Thoracic aorta (tissue), 2 donors: Measurements from ENCODE around the gene WNT3. TPM values are rescaled to one million over a fixed set of nuclear protein-coding genes. Genes with fewer than 3 reads are reported as not detected.
"Not testable (repeated sequence)": the region's sequence is repeated elsewhere in the genome, so short reads cannot be mapped to it uniquely, and the experiment has no call there.

Experiments used
- ATAC-seq: fragments of 150-250 bp; one replicate; pipeline ENCODE4 v1.8.0; 2017; ENCODE audit warnings: low read depth; ENCODE audit not compliant: insufficient number of reproducible peaks, low FRiP score
- DNase-seq: peaks from one replicate; pipeline ENCODE4 v3.0.0-alpha.2; 2020; ENCODE audit warnings: low spot score
- H3K27ac ChIP-seq, 2 donors: fragments of 200-600 bp; sonication (generic); 1 replicate in 1 of 2; 2 replicates in 1 of 2; pipeline ENCODE4 v1.5.1; 2016; ENCODE audit warnings: mild to moderate bottlenecking in 2 of 2, moderate library complexity in 2 of 2
- H3K27me3 ChIP-seq: fragments of 200-600 bp; sonication (generic); replicated peaks from 2 replicates; pipeline ENCODE4 v1.6.0; 2016; ENCODE audit warnings: mild to moderate bottlenecking; ENCODE audit not compliant: insufficient read depth
- H3K36me3 ChIP-seq: fragments of 200-600 bp; sonication (generic); one replicate; pipeline ENCODE4 v1.5.1; 2016
- H3K4me1 ChIP-seq, 2 donors: fragments of 200-600 bp; sonication (generic); 1 replicate in 1 of 2; 2 replicates in 1 of 2; pipeline versions ENCODE4 v1.5.1 to v1.6.0; 2016; ENCODE audit warnings: low read depth in 2 of 2, mild to moderate bottlenecking in 1 of 2; ENCODE audit not compliant: control insufficient read depth in 1 of 2
- H3K4me3 ChIP-seq: fragments of 200-600 bp; sonication (generic); 2 replicates; pipeline ENCODE4 v1.5.1; 2016; ENCODE audit warnings: mild to moderate bottlenecking
- H3K9me3 ChIP-seq: fragments of 200-600 bp; sonication (generic); 2 replicates; pipeline ENCODE4 v1.5.1; 2016
- CTCF ChIP-seq: fragments of 200-600 bp; sonication (generic); IDR thresholded peaks from one replicate; pipeline ENCODE4 v1.5.1; 2019; ENCODE audit warnings: antibody characterized with exemption
- total RNA-seq, 2 donors: library from RNA; depleted of rRNA; stranded (reverse); fragments of >200 nt; gene quantifications; one replicate each; pipeline versions ENCODE4 v1.1.0 to v1.2.3, GENCODE V29; 2016

Gene WNT3
- total RNA-seq, 2 donors from 2014 or later, result 0.27 to 0.35 TPM

GRCh38 chr17:46763416-46763815 is 55.1 kb downstream of the WNT3 start:
- Histone ChIP-seq H3K4me3 (no peak overlapping the region), H3K9me3 (no peaks in the 10 kb centered on the region), H3K27me3 (no peaks in the 10 kb centered on the region), H3K36me3 (no peaks in the 10 kb centered on the region), H3K4me1 (peaks cover 0 to 9% of the 10 kb centered on the region in 2 donors), H3K27ac (no peak overlapping the region)
- DNase-seq, result no peak
- TF ChIP-seq CTCF, result no peak
- no peak for ATAC-seq

- ATAC-seq, result no peak
- H3K4me1 ChIP-seq, result no peaks in the 10 kb centered on the region
- peaks cover 25% of the 10 kb centered on the region for H3K36me3 ChIP-seq
- no peak overlapping the region for H3K27ac ChIP-seq
- DNase-seq, result no peak
- H3K9me3 ChIP-seq, result no peaks in the 10 kb centered on the region
- no peak for TF ChIP-seq CTCF
- H3K4me3 ChIP-seq, result no peak overlapping the region
- no peaks in the 10 kb centered on the region for H3K27me3 ChIP-seq
Observed at GRCh38 chr17:46759141-46759540, 59.4 kb downstream of the WNT3 start.

DNA sequence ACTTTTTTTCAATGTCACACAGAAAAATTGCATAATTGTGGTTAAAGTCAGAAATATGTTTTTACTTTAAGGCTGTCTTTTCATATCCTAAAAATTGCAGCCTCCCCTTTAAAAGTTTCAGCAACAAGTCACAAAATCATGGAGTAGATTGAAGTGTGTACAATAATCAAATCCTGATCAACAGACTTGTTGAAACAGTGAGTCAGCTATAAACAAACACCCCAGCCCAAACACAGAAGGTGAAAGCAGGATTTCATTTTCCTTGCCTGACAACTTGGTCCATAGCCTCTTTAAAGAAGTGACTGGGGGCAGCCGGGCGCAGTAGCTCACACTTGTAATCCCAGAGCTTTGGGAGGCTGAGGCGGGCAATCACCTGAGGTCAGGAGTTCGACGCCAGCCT is 59.9 kb downstream of the WNT3 start:
- H3K27me3 ChIP-seq, result no peaks in the 10 kb centered on the region
- no peaks in the 10 kb centered on the region for H3K4me1 ChIP-seq
- no peaks in the 10 kb centered on the region for H3K9me3 ChIP-seq
- H3K4me3 ChIP-seq, result no peak overlapping the region
- no peak overlapping the region for H3K27ac ChIP-seq
- H3K36me3 ChIP-seq, result peaks cover 25% of the 10 kb centered on the region
- no peak for TF ChIP-seq CTCF
- DNase-seq, result no peak
- ATAC-seq, result no peak

DNA sequence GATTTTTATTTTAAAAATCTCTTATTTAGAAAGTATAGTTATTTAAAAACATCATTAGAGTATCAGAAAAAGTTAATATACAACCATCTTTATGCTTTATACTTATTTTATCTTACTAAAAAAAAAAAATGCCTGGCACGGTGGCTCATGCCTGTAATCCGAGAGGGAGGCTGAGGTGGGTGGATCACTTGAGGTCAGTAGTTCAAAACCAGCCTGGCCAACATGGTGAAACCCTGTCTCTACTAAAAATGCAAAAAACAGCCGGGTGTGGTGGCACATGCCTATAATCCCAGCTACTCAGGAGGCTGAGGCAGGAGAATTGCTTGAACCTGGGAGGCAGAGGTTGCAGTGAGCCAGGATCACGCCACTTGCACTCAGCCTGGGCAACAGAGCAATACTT is 60.9 kb downstream of the WNT3 start:
- peaks cover 25% of the 10 kb centered on the region for H3K36me3 ChIP-seq
- not testable (repeated sequence) for H3K9me3 ChIP-seq, ATAC-seq, H3K27me3 ChIP-seq, H3K4me3 ChIP-seq, DNase-seq, H3K4me1 ChIP-seq, H3K27ac ChIP-seq

DNA sequence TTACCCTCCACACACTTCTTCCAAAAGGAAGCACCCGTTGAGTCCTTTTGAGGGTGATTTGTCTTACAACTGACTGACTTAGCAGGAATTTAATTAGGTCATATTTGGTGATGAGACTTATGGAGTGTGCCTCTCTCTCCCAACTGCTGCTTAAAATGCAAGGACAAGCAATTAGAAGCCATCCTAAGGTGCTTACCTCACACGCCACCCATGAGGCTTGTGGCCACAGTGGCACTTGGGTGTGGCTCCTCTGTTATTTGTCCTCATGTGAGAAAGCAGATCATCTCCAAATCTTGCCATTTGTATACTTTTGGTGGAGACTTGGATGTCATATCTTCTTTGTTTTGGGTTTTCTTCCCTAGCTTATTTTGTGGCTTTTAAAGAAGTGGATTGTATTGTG is 61.6 kb downstream of the WNT3 start:
- no peaks in the 10 kb centered on the region for H3K9me3 ChIP-seq
- H3K4me3 ChIP-seq, result no peak overlapping the region
- peaks cover 29% of the 10 kb centered on the region for H3K36me3 ChIP-seq
- H3K4me1 ChIP-seq, result no peaks in the 10 kb centered on the region
- TF ChIP-seq CTCF, result no peak
- H3K27me3 ChIP-seq, result no peaks in the 10 kb centered on the region
- H3K27ac ChIP-seq, result no peak overlapping the region
- ATAC-seq, result no peak
- no peak for DNase-seq

DNA sequence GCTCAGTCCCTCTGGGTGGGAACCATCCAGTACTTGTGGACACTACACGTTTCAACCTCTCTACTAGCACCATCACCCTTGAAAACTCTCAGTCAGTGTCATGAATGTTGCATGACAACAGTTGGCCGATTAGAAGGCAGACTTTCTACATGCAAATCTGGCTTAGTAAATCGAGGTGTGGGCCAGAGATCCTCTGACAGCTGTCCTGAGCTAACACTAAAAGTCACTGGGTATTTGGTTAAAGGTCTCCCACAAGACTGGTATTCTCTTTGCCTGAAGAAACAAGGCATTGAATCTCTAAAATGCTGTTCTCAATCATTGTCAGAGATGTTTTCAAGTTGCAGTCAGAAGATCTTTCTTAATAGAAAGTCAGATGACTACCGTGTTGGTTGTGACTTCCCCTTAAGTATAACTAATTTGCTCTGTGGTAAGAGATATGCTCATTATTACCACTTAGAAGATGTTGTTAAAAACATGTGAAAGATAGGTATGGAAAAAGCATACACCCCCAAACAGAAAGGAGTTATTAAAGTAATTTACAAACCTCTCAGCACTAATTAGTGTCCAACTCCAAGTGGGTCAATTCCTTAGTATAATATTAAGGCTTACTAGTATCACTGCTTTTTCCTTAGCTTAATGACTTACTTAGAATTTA is 62.3 kb downstream of the WNT3 start:
- DNase-seq (no peak), ATAC-seq (no peak)
- H3K27ac ChIP-seq, result no peak overlapping the region
- peaks cover 31% of the 10 kb centered on the region for H3K36me3 ChIP-seq
- H3K27me3 ChIP-seq, result no peaks in the 10 kb centered on the region
- H3K4me1 ChIP-seq, result no peaks in the 10 kb centered on the region
- TF ChIP-seq CTCF, result no peak
- no peak overlapping the region for H3K4me3 ChIP-seq
- no peaks in the 10 kb centered on the region for H3K9me3 ChIP-seq
